HG02610 (cell line): ENCODE measurements around the gene PARVA.

Source experiments
- ATAC-seq: cut with Tn5 transposase; IDR thresholded peaks from one replicate; pipeline ENCODE4 v1.9.1; 2021; ENCODE audit warnings: mild to moderate bottlenecking, moderate library complexity; ENCODE audit not compliant: unreplicated experiment

PARVA gene

DNA sequence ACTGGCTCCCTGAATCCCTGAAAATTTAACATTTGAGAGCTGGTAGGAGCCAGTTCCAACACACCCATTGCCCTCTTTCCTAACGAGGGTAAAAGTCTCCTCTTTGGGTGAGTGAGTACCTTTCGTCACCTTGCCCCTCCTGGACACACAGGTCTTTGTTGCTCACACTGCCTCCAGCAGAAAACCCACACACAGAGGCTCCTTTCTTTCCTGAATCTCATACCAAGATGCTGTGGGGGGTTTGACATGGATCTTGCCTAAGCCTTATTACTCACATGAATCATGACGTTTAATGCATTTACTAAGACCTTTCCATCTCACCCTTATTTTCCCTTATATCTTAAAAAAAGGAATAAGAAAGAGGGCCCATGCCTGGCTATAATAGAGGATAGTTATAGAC, 53.0 kb downstream of the PARVA start:
- no peak for ATAC-seq

GRCh38 chr11:12430954-12431595, 53.7 kb downstream of the PARVA start:
- ATAC-seq, result no peak

- no peak for ATAC-seq
These were observed 55.1 kb downstream of the PARVA start for GRCh38 chr11:12432507-12432906.

GRCh38 chr11:12433121-12433520, 55.8 kb downstream of the PARVA start:
- no peak for ATAC-seq

DNA sequence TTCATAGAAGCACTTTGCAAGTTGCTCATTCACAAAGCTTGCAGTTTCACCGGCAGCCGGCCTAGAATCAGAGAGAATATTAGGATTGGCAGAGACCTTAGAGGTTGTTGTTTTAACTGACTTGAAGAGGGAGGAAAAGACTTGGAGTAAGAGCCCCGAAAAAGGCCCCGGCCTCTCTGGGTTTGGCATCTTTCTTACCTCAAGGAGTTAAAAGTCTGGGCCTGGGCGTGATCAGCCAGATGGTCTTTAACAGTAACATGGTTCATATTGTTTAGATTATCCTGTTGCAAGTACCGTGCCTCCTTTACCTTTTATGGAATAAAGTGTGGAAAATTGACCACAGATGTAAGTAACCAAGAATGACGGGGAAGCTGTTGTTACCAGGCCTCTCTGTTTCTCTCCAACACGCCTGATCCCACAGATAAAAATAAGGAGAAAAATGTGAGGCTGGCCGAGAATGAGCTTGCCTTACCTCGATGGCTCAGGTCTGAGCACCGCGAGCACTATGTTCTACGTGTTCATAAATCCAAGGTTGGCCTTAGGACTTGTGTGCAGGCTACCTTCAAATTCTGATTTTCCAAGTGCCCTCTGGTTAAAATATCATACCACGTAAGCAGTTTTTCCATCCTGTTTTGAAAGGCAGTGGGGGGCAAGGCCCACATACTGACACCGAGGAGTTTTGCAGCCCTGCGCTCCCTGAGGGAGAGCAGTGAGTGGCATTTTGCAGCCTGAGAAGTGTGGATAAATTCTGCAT, 56.4 kb downstream of the PARVA start:
- no peak for ATAC-seq

DNA sequence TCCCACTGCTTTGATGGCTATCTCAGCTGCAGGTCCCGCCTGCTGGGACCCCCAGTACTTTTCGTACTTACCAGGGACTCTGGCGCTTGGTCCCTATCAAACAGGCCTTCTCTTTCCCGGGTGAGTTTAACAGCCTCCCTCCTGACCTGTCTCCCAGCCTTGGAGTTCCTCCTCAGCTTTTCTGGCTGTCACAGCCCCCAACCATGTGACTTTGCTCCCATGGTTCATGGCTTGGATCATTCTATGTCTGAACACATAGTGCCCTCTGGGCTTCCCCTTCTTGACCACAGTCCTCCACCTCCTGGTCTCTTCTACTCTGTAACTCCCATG, 56.9 kb downstream of the PARVA start:
- ATAC-seq, result no peak

DNA sequence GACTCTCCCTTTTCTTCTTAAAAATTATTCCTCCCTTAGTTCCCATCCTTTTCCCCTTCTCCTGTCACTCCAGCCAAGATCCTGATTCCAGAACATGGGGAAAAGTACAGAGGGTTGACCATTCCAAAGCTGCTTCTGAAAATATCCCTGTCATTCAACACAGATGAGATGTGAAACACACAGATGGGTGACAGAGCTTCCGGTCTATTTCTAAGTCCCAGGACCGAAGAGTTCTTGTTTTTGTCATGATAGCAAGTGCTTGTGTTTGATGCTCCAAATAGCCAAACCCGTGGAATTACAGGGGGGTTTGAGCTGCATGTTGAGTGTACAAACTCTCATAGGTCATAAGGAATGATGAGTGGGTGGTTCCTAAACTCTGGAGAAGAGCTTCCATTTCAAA, 57.9 kb downstream of the PARVA start:
- no peak for ATAC-seq

GRCh38 chr11:12436266-12436665, 58.9 kb downstream of the PARVA start:
- no peak for ATAC-seq

GRCh38 chr11:12438291-12438690, 60.9 kb downstream of the PARVA start:
- ATAC-seq, result no peak

DNA sequence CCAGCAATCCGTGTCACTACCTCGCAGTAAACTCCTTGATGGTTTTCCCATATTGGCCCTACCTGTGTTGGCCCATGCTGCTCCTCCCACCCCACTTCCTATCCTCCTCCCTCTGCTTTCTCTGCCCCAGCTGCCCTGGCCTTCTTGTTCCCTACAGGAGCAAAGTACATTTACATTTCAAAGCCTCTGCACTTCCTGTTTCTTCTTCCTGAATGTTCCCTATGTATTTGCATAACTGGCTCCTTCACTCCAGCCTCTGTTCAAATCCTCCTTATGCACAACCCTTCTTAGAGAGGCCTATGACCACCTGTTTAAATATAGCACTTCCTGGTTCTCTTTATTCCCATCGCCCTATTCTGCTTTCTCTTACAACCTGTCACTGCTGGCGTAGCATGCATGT, 62.2 kb downstream of the PARVA start:
- no peak for ATAC-seq

DNA sequence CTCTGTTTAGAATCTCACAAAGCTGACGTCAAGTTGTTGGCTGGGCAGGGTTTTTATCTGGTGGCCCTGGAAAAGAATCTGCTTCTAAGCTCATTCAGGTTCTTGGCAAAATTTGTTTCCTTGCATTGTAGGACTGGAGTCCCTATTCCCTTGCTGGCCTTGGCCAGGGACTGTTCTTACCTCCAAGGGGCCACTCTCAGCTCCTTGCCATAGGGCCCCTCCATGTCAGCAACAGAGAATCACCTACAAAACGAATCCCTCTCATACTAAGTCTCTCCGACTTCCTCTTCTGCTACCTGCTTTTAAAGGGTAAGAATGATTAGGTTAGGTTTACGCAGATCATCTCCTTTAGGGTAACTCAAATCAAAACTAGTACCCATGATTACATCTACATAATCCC, 63.2 kb downstream of the PARVA start:
- ATAC-seq, result no peak

DNA sequence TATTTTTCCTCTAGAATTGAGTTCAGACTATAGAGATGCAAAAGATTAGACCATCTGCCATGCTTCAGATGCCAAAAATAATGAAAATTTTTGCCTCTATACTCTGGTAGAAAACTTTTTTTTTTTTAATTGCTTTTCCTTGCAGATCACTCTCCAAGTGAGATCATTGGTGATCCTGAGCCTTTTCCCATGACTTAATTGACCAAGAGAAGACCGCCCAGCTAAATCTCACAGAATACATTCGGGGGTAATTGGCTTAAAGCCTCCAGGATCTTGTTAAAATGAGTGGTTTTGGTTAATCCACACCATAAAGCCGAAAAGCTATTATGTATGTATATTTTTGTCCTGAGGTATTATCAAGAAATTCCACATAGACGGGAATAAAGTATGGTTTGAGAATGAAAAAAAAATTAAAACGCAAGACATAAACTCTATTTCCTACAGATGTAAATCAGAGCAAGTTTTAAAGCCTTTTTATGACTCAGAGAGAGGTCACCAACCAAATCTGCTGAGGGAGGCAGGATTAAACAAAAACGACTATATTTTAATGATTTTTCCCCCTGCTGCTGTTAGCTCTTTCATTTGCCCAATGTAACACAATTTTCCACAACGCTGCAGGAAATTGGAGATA, 64.0 kb downstream of the PARVA start:
- no peak for ATAC-seq

DNA sequence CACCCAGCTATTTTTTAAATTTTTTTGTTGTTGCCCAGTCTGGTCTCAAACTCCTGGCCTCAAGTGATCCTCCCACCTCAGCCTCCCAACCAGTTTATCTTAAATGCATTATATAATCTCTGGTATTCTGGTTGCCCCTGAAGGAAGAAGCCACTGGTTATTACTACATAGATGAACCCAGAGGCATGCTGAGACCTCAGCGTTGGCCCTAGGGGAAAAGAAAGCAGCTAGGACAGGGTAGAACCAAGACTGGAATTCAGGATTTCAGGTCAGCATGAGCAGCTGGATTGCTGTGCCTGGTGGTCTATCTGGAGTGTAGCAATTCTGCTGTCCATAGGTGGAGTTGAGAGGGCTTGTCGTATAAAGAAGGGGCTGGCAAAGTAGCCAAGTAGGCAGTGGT, 67.2 kb downstream of the PARVA start:
- no peak for ATAC-seq

- no peak for ATAC-seq
These were observed 67.6 kb downstream of the PARVA start for GRCh38 chr11:12445001-12445400.

DNA sequence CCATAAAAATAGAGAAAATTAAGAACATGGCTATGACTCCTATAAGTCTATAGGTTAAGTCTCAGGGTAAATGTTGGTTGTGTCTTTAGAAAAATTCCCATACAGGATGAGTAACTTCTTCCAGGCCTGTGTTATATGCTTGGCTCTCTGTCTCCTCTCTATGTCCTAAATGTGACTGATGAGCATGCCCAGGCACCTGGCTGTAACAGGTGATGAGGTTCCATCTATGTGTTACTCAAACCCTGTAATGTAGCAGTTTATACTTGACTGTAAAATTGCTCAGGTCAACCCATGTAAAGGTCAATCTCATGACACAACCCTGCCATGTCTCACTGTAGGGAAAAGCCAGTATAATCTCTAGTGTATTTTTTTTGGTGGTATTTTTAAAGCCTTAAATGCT, 69.5 kb downstream of the PARVA start:
- ATAC-seq, result no peak

DNA sequence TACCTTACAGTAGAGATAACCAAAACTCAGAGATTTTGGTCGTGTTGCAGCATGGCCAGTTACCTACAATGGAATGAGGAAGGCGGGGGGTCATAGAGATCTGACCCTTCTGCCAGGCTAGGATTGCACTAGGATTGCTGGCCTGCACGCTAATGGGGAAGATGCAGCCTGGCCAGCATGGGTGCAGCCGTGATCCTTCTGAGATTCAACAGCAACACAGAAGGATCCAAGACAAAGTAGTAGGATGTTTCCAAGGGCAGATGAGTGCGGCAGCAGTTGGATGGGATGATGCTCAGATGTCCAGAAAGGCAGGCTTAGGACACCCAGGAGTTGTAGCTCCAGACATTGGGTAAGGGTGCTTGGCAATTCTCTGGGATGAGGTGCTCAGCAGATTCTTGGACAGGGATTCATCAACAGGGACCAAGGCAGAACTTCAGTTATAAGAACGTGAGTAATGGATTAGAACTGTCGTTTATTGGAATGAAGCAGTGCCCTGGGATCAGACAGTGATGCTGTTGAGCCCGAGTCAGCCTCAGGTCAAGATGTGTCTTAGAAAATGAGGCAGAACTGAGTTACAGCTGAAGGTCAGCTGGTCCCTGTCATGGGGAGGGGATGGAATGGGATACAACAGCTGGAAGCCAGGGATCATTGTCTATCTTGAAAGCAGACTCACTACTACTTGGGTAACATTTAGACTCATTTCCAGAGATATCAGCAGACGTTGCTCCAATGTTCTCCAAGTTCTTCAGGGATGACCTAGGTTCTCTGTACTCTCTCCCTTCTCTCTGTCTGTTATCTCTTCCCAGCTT, 71.0 kb downstream of the PARVA start:
- no peak for ATAC-seq

DNA sequence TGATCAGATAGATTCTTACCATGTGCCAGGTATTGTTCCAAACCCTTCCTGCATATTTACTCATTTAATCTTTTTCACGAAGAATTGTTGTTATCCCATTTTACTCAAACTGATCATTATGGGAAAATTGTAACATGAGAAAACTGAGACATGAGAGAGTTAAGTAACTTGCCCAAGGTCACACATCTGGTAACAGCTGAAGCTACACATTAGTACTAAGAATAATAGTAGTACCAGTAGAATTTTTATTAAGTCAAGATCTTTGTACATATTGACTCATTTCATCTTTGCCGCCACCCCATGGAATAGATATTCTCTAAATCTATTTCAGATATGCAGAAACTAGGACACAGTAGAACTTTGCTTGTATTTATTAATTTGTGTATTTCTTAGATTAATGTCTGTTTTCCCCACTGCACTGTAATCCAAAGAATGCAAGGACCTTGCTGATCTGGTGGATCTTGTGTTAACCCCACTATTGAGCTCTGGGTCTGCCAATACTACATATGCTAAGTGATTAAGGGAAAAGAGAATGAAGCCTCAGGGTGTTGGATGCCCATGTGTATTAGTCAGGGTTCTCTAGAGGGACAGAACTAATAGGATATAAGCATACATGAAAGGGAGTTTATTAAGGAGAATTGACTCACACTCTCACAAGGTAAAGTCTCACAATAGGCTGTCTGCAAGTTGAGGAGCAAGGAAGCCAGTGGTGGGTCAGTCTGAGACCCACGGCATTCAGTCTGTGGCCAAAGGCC, 72.8 kb downstream of the PARVA start:
- no peak for ATAC-seq

DNA sequence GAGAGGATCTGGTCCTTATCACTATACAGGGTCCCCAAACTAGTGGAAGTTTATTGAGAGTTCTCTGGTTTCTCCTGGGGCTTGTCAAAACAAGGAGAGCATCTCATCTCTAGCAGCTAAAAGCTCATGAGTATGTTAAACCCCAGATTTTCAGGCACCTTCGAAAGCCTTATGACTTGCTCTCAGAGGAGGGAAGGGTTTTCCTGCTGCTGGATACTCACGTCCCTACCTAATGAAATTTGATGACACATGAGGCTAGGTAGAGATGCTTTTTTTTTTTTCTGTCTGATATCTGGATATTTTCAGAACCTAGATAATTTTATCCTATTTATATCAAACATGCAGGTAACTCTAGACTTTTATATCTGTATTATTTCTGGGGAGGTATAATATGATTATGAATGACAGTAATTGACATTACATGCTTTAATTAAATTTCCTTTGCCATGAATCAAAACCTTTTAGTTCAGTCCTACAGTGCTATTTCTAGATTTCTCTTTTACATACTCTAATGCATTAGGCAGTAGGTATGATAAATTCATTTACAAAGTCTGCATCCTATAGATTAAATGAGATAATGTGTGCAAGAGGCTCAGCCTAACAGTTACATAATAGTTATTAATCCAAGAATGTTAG, 73.9 kb downstream of the PARVA start:
- no peak for ATAC-seq

GRCh38 chr11:12453243-12453642, 75.9 kb downstream of the PARVA start:
- ATAC-seq, result no peak

DNA sequence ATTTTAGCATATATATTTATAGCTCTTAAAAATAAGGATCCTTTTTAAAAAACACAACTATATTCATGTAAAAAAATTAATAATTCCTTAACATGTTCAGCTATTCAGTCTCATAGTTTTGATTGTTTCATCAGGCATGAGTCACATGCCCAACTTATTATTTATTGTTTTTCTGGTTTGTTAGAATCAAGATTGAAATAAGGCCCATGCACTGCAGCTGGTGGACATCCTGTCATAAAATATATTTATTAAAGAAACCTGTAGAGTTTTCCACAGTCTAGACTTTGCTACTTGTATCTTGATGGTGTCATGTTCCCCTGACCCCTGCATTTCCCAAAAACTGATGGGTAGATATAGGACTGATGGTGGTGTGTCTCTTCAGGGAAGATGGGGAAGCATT, 77.4 kb downstream of the PARVA start:
- no peak for ATAC-seq
